Activated CD8-positive, alpha-beta T cell treated with anti-CD3 and anti-CD28 coated beads, Interleukin-2, amount 10 ng/mL, durations not matched to agents 7 days and 5 days (primary cell): Measurements from ENCODE around the gene ZNF608. TPM values are rescaled to one million over a fixed set of nuclear protein-coding genes. Genes with fewer than 3 reads are reported as not detected.

Source experiments
- ATAC-seq: fragments of 150-1000 bp; cut with Tn5 transposase; one replicate; pipeline ENCODE4 v1.10.0; 2021; ENCODE audit warnings: moderate library complexity
- CTCF ChIA-PET: fragments of 350-600 bp; sonication (Branson Sonifier 250); formaldehyde crosslinking; loops from one replicate; lab custom pipeline; 2021; ENCODE audit warnings: antibody characterized with exemption; lab: Charles Lee
- POLR2A ChIA-PET: fragments of 350-600 bp; sonication (Branson Sonifier 250); formaldehyde crosslinking; loops from one replicate; lab custom pipeline; 2021; ENCODE audit warnings: antibody characterized with exemption; lab: Charles Lee
- DNase-seq: peaks from one replicate; pipeline ENCODE4 v3.0.0-alpha.2; 2020
- H3K27ac Mint-ChIP-seq: one replicate; pipeline ENCODE4 v1.8.0; 2021; ENCODE audit warnings: mild to moderate bottlenecking, mixed read lengths
- H3K27me3 Mint-ChIP-seq: one replicate; pipeline ENCODE4 v1.8.0; 2021; ENCODE audit warnings: low read depth, mixed read lengths
- H3K36me3 Mint-ChIP-seq: one replicate; pipeline ENCODE4 v1.8.0; 2021; ENCODE audit warnings: low read depth, mixed read lengths
- H3K4me1 Mint-ChIP-seq: one replicate; pipeline ENCODE4 v1.8.0; 2021; ENCODE audit warnings: low read depth, mixed read lengths
- H3K4me3 Mint-ChIP-seq: one replicate; pipeline ENCODE4 v1.8.0; 2021; ENCODE audit warnings: mild to moderate bottlenecking, mixed read lengths
- H3K9me3 Mint-ChIP-seq: one replicate; pipeline ENCODE4 v1.8.0; 2022; ENCODE audit warnings: mixed read lengths; ENCODE audit not compliant: insufficient read depth
- total RNA-seq, 2 experiments: library from RNA; stranded (reverse); gene quantifications; one replicate each; pipeline ENCODE4 v1.2.3, GENCODE V29; 2021

Gene ZNF608
- total RNA-seq, 2 experiments from 2014 or later: not detected

DNA sequence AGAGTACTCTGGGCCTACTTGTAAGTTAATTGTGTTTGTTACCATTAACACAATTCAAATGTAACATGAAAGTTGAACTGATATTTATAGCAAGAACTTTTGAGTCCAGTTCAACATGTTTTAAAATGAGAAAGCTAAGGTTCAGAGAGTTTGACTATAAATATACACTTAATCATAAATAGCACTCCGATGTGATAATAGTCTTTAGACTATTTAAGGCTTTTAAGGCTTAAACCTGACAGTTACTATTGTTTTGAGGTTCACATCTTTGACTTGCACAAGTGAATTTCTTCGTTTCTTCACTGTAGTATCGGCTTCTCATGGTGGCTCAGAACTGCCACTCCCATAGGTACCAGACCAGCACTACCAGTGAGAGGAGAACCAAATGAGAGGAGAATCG lies 42.4 kb downstream of the ZNF608 start:
- CTCF ChIA-PET: no interaction called here
- POLR2A ChIA-PET: no interaction called here
- DNase-seq: no peak
- Mint-ChIP-seq H3K27me3 (peaks cover 2% of the 10 kb centered on the region), H3K4me1 (no peaks in the 10 kb centered on the region), H3K36me3 (no peaks in the 10 kb centered on the region), H3K27ac (no peak overlapping the region), H3K9me3 (no peaks in the 10 kb centered on the region), H3K4me3 (no peak overlapping the region)
- no peak for ATAC-seq

GRCh38 chr5:124702525-124702924 lies 43.9 kb downstream of the ZNF608 start:
- ATAC-seq (no peak), DNase-seq (no peak)
- CTCF ChIA-PET: interaction anchor here (1.0 kb wide), 1 partner anchor 907 kb away, joined by 3 read pairs; no protein-coding TSS in a partner anchor
- H3K27me3 Mint-ChIP-seq: peaks cover 2% of the 10 kb centered on the region
- H3K4me1 Mint-ChIP-seq: no peaks in the 10 kb centered on the region
- POLR2A ChIA-PET: no interaction called here
- no peaks in the 10 kb centered on the region for H3K9me3 Mint-ChIP-seq
- H3K36me3 Mint-ChIP-seq: no peaks in the 10 kb centered on the region
- no peak overlapping the region for H3K27ac Mint-ChIP-seq
- H3K4me3 Mint-ChIP-seq: no peak overlapping the region

GRCh38 chr5:124701873-124702425 lies 44.5 kb downstream of the ZNF608 start:
- ATAC-seq (no peak), DNase-seq (no peak)
- Mint-ChIP-seq H3K4me3 (no peak overlapping the region), H3K27me3 (peaks cover 2% of the 10 kb centered on the region), H3K9me3 (no peaks in the 10 kb centered on the region), H3K4me1 (no peaks in the 10 kb centered on the region), H3K36me3 (no peaks in the 10 kb centered on the region), H3K27ac (no peak overlapping the region)
- ChIA-PET POLR2A (no interaction called here), CTCF (no interaction called here)

GRCh38 chr5:124701016-124701415 lies 45.4 kb downstream of the ZNF608 start:
- POLR2A ChIA-PET: no interaction called here
- ATAC-seq: no peak
- H3K27ac Mint-ChIP-seq: no peak overlapping the region

DNA sequence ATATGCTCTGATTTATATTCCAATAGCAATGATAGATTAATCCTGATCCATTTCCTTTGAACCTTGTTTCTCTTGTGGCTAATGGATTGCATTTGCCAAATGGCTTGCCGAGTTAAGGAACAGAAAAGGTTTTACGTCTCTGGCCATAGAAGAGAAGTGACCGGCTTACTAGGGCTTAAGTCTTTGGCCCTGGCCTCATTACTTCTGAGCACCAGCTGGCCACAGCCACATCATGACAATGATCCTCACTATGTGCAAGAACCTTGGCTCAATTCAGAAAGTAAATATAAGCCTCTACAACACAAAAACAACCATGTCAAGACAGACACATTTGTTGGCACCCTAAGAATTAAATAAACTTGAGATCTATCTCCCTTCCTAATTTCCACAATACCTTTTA lies 46.1 kb downstream of the ZNF608 start:
- DNase-seq: no peak
- no peak for ATAC-seq
- CTCF ChIA-PET: no interaction called here
- Mint-ChIP-seq H3K4me3 (no peak overlapping the region), H3K4me1 (no peaks in the 10 kb centered on the region), H3K27me3 (peaks cover 2% of the 10 kb centered on the region), H3K36me3 (no peaks in the 10 kb centered on the region), H3K9me3 (no peaks in the 10 kb centered on the region), H3K27ac (no peak overlapping the region)
- POLR2A ChIA-PET: no interaction called here

More at GRCh38 chr5:124701016-124701415, 45.4 kb downstream of the ZNF608 start:
- H3K9me3 Mint-ChIP-seq: no peaks in the 10 kb centered on the region
- CTCF ChIA-PET: no interaction called here
- H3K27me3 Mint-ChIP-seq: peaks cover 2% of the 10 kb centered on the region
- H3K4me1 Mint-ChIP-seq: no peaks in the 10 kb centered on the region
- no peaks in the 10 kb centered on the region for H3K36me3 Mint-ChIP-seq
- no peak overlapping the region for H3K4me3 Mint-ChIP-seq
- no peak for DNase-seq

DNA sequence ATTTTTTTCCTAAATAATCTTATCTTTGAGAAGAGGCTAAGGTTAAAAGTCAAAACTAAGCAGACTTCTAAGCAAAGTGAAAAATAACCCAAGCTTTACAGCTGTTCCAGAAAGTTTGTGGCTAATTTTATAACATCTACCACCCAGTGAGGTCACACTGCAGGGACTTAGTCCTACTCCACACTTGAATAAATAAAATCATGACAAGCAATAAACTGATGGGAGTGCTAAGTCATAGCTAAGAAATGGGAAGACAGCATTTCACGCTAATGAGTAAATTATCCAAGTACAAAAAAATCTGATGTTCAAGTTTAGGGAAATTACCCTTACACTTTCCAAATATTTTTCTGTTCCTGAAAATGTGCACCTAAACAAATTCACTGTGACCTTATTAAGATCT lies 47.7 kb downstream of the ZNF608 start:
- ChIA-PET POLR2A (no interaction called here), CTCF (no interaction called here)
- ATAC-seq (no peak), DNase-seq (no peak)
- Mint-ChIP-seq H3K27me3 (peaks cover 2% of the 10 kb centered on the region), H3K4me1 (no peaks in the 10 kb centered on the region), H3K9me3 (no peaks in the 10 kb centered on the region), H3K27ac (no peak overlapping the region), H3K36me3 (no peaks in the 10 kb centered on the region), H3K4me3 (no peak overlapping the region)

- Mint-ChIP-seq H3K27me3 (peaks cover 2% of the 10 kb centered on the region), H3K4me1 (no peaks in the 10 kb centered on the region), H3K4me3 (no peak overlapping the region), H3K36me3 (no peaks in the 10 kb centered on the region), H3K27ac (no peak overlapping the region), H3K9me3 (no peaks in the 10 kb centered on the region)
- ATAC-seq: no peak
- POLR2A ChIA-PET: interaction anchor here (0.7 kb wide), 1 partner anchor 37 kb away, joined by 3 read pairs; no protein-coding TSS in a partner anchor
- CTCF ChIA-PET: no interaction called here
- DNase-seq: no peak
These were observed 48.4 kb downstream of the ZNF608 start for GRCh38 chr5:124697933-124698591.

- Mint-ChIP-seq H3K4me1 (no peaks in the 10 kb centered on the region), H3K27me3 (peaks cover 4% of the 10 kb centered on the region), H3K9me3 (no peaks in the 10 kb centered on the region), H3K27ac (no peak overlapping the region), H3K4me3 (no peak overlapping the region), H3K36me3 (no peaks in the 10 kb centered on the region)
- no peak for ATAC-seq
- ChIA-PET CTCF (no interaction called here), POLR2A (no interaction called here)
- no peak for DNase-seq
These were observed 48.9 kb downstream of the ZNF608 start for GRCh38 chr5:124697501-124697900.

GRCh38 chr5:124696898-124697297 lies 49.5 kb downstream of the ZNF608 start:
- ChIA-PET POLR2A (no interaction called here), CTCF (no interaction called here)
- Mint-ChIP-seq H3K4me1 (no peaks in the 10 kb centered on the region), H3K36me3 (no peaks in the 10 kb centered on the region), H3K4me3 (no peak overlapping the region), H3K9me3 (no peaks in the 10 kb centered on the region), H3K27me3 (peaks cover 4% of the 10 kb centered on the region), H3K27ac (no peak overlapping the region)
- no peak for DNase-seq
- ATAC-seq: no peak
